Fibroblast of the conjunctiva (primary cell): ENCODE measurements around the gene CLEC20A.
A peak's percentile ranks its signal among the peaks of the same experiment; 100 is the strongest.

Source experiments
- DNase-seq: peaks from one replicate; pipeline ENCODE4 v3.0.0-alpha.2; 2010; ENCODE audit warnings: low read depth

CLEC20A gene

DNA sequence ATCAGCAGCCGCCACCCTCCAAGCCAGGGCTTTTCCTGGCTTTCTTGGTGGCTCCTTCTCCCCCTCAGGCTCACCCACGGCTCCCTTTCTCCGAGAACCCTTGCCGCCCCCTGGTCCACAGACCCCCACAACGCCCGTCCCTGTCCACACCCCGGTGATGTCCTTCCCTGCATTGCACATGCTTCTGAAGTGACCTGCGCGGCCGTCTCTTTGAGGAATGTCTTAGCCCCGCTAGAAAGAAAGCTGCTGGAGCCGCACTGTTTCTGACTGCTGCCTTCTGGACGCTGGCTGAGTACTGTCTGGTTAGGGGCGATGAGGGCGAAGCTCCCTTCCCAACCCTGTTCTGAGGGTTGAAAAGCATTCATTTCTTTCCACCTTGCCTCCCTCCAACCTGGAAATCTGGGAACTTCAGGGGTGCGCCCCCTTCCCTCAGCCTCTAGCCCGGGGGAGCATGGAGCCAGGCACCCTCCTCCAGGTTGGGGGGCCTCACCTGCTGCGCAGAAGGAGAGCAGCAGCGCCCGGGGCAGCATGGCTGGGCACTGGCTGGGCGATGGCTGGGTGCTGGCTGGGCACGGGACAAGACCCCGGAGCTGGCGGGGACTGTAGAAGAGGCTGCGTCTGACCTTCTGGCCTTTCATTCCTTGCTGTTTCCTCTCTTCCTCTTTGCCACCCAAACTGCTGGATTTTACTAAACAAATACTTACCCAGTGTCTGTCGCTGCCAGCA, at the start of gene CLEC20A:
TSS of gene CLEC20A (minus strand) at position 555 of the 726 bp plus-strand sequence. CDS start at position 530, 25 bp downstream.
- no peak for DNase-seq

GRCh38 chr1:178544531-178544930, 47.8 kb upstream of the CLEC20A start:
- no peak for DNase-seq

GRCh38 chr1:178543290-178543607, 46.5 kb upstream of the CLEC20A start:
- DNase-seq: no peak

- peak; percentile 80 for DNase-seq
These were observed 46.0 kb upstream of the CLEC20A start for GRCh38 chr1:178542554-178543289.

DNA sequence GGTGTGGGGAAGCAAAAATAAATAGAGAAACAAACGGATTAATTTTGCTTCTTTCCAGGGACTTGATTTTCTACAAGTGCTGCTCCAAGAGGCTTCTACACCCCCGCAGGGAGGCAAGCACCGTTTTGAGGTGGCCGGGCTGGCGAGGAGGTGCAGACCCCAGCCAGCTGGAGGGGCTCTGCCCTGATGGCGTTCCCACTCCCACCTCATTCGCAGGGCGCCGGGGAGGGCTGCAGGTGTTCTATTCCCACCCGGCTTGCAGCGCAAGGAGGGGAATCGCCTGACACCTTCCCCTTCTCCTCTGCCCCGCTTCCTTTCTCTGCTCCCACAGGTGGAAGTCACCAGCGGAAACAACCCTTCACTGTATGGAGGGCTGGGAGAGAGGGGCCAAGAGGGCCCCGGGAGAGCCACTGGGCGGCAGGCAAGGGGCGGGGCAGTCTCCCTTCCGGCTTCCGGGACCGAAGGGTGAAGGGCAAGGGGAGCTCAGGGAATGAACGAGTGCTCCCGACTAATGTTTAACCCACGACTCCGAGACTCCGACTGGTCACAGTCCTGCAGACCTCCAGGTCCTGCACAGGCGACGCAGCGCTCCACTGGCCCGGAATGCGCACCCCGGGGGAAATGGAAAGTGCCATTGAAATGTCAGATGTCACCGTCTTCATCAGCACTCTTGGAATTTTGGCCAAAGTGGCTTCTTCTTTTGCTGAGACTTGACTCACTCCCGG, 45.2 kb upstream of the CLEC20A start:
- DNase-seq: no peak

DNA sequence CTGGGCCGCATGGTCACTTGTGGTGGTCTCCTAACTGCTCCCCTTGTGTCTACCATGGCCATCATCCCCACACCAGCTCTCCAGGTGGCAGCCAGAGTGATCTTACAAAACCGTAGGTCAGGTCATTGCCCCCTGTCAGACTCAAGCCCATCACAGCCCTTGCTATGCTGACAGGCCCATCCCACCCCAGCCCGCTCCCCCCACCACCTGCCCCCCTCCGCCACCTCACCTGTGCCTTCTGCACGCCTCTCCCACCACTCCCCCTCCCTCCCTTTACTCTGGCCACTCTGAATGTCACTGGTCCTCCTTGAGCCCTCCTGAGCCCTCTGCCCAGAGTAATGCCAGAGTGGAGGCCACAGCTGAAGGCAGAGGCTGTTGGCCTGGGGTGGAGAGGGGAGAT, 44.6 kb upstream of the CLEC20A start:
- no peak for DNase-seq

- DNase-seq: no peak
These were observed 43.9 kb upstream of the CLEC20A start for GRCh38 chr1:178540646-178541045.

- no peak for DNase-seq
These were observed 43.4 kb upstream of the CLEC20A start for GRCh38 chr1:178540204-178540603.

DNA sequence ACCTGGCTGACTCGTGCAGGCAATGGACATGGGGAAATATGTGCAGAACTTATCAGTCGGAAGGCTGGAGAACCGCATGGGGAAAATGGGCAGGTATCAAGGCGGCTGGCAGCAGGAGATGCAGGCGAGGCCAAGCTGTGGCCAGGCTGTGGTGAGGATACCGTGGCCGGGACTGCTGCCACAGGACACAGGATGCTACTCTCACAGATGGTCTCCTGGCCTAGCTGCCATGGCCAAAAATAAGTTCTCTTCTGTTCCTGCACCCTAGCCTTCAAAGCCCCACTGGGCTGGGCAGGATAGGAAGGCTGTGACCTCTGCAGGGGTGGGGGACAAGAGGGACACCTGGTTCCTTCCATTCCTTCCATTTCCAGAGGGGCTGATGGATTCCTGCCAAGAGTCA, 42.5 kb upstream of the CLEC20A start:
- DNase-seq: no peak

DNA sequence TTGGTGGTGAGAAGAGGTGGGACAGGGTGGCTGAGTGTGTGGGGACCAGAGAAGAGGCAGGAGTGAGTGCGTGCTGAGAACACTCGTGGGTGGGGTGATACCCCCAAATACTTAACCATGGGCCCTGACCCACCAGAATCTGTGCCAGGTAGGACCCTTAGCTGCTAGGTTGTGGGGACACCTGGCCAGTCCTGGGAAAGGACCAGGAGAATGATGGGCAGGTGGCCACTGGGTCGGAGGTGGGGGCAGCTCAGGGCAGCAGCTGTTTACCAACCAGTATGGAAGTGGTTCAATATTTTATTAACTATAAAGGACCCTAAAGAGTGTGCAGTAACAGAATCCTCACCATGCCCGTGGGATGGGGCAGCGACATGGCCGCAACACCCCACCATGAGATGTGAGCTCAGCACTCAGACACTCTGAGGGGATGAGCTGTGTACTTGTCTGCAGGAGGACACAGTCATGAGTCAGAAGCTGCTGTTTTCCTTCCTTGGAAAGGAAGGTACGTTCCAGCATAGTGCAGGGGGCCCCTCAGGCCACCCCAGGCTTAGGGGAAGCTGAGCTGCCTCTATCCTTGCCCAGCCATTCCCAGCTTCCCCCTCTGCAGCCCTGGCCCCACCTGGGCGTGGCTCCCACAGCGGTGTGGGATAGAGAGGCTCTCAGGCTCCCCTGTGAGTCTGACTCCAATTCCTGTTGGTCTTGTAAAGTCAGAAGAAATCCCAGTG, 41.6 kb upstream of the CLEC20A start:
- no peak for DNase-seq

DNA sequence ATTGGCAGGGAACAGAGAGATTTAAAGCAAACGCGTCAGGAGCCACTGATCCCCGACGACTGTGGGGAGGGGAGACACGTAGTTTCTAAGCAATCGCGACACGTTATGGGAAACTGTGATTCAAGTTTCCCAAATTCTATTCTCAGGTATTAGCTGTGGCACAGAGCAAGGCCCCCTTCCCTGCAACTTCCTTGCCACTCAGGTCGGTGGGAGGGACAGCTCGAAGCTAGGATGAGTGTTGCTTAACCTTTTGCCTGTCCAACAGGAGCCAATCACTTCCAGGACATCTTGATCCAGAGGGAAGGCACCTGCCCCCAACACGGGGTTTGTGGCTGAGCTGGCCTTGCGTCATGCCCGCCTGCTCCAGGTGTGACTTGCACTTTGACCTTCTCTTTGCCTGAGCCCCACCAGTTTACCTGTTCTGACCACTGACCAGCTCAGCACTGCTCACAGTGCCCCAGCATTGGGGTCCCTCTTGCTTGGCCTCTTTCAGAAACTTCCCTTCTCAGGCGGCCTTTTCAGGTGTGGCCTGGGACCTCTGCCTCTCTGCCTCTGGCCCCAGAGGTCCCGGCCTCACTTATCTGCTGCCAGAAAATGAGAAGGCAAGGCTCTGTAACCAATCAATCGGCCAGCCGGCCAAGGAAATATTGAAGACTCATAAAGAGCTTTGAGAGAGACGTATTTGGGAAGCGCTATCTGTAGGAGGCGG, 40.8 kb upstream of the CLEC20A start:
- no peak for DNase-seq

GRCh38 chr1:178536844-178537371, 40.1 kb upstream of the CLEC20A start:
- peak; percentile 94 for DNase-seq

GRCh38 chr1:178536329-178536728, 39.6 kb upstream of the CLEC20A start:
- DNase-seq: no peak

GRCh38 chr1:178534137-178534868, 37.5 kb upstream of the CLEC20A start:
- no peak for DNase-seq

DNA sequence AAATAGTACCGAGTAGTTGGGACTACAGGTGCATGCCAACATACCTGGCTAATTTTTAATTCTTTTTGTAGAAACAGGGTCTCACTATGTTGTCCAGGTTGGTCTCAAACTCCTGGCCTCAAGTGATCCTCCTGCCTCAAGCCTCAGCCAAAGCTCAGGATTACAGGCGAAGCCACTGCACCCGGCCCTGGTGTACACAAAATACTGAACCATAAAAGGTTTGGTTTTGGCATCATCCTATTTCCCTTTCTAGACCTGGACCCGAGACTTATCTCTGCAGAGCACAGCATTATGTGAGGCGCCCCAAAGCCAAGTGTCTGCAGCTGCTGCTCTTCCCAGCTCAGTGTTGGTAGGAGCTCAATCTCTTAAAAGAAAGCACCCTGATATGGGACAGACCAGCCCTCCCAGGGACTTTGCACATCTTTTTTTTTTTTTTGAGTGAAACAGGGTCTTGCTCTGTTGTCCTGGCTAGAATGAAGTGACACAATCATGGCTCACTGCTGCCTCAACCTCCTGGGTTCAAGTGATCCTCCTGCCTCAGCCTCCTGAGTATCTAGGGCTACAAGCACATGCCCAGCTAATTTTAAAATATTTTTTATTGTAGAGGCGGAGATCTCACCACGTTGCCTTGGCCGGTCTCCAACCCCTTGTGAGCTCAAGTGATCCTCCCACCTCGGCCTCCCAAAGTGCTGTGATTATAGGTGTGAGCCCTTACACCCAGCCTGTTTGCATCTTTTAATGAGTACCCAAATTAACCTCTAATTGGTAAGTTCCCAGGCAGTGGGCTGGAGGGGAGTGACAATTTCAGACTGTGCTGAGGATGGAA, 36.6 kb upstream of the CLEC20A start:
- no peak for DNase-seq

- DNase-seq: peak; percentile 64
These were observed 35.6 kb upstream of the CLEC20A start for GRCh38 chr1:178532392-178532791.

DNA sequence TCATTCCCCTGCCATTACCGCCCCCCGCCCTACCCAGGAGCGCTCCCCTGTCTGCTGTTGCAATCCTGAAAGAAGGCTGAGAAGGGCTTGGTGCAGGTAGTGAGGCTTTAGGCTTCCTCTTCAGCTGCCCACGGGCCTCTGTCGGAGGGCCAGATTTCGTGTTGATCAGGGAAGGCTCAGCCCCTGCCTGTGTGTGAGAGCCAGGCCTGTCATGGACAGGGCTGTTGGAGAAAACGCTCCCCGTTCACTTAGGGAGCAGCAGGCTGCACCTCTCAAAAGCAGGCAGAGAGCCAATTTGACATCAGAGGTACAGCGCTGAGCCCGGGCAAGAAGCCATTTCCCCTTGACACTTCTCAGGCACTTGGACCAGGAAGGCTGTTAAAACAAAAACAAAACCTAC, 35.1 kb upstream of the CLEC20A start:
- no peak for DNase-seq

DNA sequence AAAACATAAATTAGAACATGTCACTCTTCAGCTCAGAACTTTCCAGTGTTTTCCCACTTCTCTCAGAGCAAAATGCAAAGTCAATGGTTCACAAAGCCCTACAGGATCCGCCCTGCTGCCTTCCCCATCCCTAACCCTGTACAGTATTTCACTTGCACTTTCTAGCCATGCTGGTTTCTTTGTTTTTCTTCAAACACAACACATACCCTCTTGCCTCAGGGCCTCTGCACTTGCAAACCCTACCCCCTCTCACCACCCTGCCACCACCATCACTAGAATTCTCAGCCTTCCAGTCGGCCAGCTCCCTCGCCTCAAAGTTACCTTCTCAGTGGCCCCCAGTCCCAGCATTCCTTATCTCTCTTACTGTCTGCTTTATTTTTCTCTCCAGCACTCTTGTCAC, 33.7 kb upstream of the CLEC20A start:
- no peak for DNase-seq

GRCh38 chr1:178530037-178530402, 33.3 kb upstream of the CLEC20A start:
- DNase-seq: no peak
